K562 (cell line): ENCODE measurements around the gene SLC26A1. TPM values are rescaled to one million over a fixed set of nuclear protein-coding genes. Genes with fewer than 3 reads are reported as not detected.

Source experiments
- CBX3 ChIP-seq, 2 experiments: IDR thresholded peaks; 1 replicate in 1 of 2; 2 replicates in 1 of 2; pipeline ENCODE4 v1.6.1; 2012; ENCODE audit warnings: inconsistent platforms in 2 of 2, low read length in 2 of 2, borderline replicate concordance in 1 of 2, control low read depth in 1 of 2
- EZH2 ChIP-seq: IDR thresholded peaks from 2 replicates; pipeline ENCODE4 v1.6.1; 2012; ENCODE audit warnings: low read depth, mild to moderate bottlenecking, inconsistent platforms, low read length, borderline replicate concordance
- HCFC1 ChIP-seq: IDR thresholded peaks from 2 replicates; pipeline ENCODE4 v1.6.1; 2012; ENCODE audit warnings: low read depth, low read length, improper control_type of control experiment
- L3MBTL2 ChIP-seq: fragments of 450-650 bp; IDR thresholded peaks from 2 replicates; pipeline ENCODE4 v1.6.1; 2016; ENCODE audit warnings: mild to moderate bottlenecking, moderate library complexity
- LEF1 ChIP-seq: fragments of 450-650 bp; IDR thresholded peaks from 2 replicates; pipeline ENCODE4 v1.6.1; 2016; ENCODE audit warnings: mild to moderate bottlenecking
- NRF1 ChIP-seq, 2 experiments: fragments of 450-650 bp; IDR thresholded peaks in 1 of 2; conservative IDR thresholded peaks in 1 of 2; 2 replicates each; pipeline ENCODE4 v1.6.1; 2014; ENCODE audit warnings: mild to moderate bottlenecking in 2 of 2
- ZBTB26 ChIP-seq: fragments of 450-650 bp; formaldehyde crosslinking; IDR thresholded peaks from 2 replicates; pipeline ENCODE4 v1.4.0; 2022; ENCODE audit warnings: missing genetic modification characterization
- ZNF512 ChIP-seq: IDR thresholded peaks from 2 replicates; pipeline ENCODE4 v1.6.1; 2016; ENCODE audit warnings: missing genetic modification characterization, missing compliant biosample characterization
- ZNF592 ChIP-seq: fragments of 450-650 bp; IDR thresholded peaks from 2 replicates; pipeline ENCODE4 v1.6.1; 2017; ENCODE audit warnings: antibody characterized with exemption, mild to moderate bottlenecking
- polyA plus RNA-seq, 8 experiments: library from polyadenylated mRNA; depleted of rRNA in 4 of 8; stranded (reverse) in 5 of 8; unstranded in 3 of 8; fragments of >200 nt; fragmentation: Nextera tagmentation in 2 of 8; fragmentation: Illumina TruSeq in 1 of 8; extraction: Ambion mirVana in 2 of 8; extraction: Trizol in 1 of 8; gene quantifications; 2 replicates each; pipeline versions ENCODE4 v1.2.1 to v1.2.3, GENCODE V29; 2011 to 2014; ENCODE audit warnings: inconsistent platforms in 1 of 8, missing spikeins in 1 of 8
- total RNA-seq, 7 experiments: library from RNA; depleted of rRNA in 6 of 7; stranded (reverse); fragments of >200 nt in 6 of 7; fragmentation: Illumina TruSeq in 2 of 7; extraction: Trizol in 2 of 7; gene quantifications; 2 replicates each; pipeline versions ENCODE4 v1.2.1 to v1.2.3, GENCODE V29; 2011 to 2021; ENCODE audit warnings: low replicate concordance in 1 of 7

The SLC26A1 gene
- total and polyA plus RNA-seq, 9 of the 15 experiments (the other 6 are each of a cell fraction or from before 2014, with no cell fraction given), result 0.11 to 4.2 (median 0.95) TPM

- peak; percentile 54; the same call in 1 of the 2 replicates for TF ChIP-seq ZNF592
- no peak for TF ChIP-seq ZBTB26 (CRISPR knock-in tag)
- 0 out of 2 replicates have a peak, but pooled peaks have one; percentile 11 for TF ChIP-seq LEF1
- TF ChIP-seq EZH2, result no peak
- peak; percentile 89 for TF ChIP-seq L3MBTL2
- TF ChIP-seq CBX3 (IDR thresholded peaks at IDR 0.05; ENCODE audit: borderline replicate concordance in 1 of 2, low read length in 2 of 2), result peak in 1 of 2 experiments; percentile 89; a peak in 2 of 3 replicates
- peak; percentile 11; the same call in 1 of the 2 replicates for TF ChIP-seq HCFC1
- TF ChIP-seq NRF1 (conservative IDR thresholded peaks at IDR 0.05 in 1 of 2, IDR thresholded peaks at IDR 0.05 in 1 of 2), result peak; percentile 38 to 40; a peak in 1 of 4 replicates
- peak; percentile 53; the same call in 1 of the 2 replicates for TF ChIP-seq ZNF512 (tag)
Observed at GRCh38 chr4:985123-985830, 7.9 kb downstream of the SLC26A1 start (continued).
